Subcutaneous abdominal adipose tissue (tissue), 5 donors: ENCODE data around the gene RAPGEFL1.

Experiments used
- H3K27ac ChIP-seq: one replicate; pipeline ENCODE4 v1.7.0; 2013; ENCODE audit warnings: low read depth, mild to moderate bottlenecking, inconsistent platforms, low read length, moderate library complexity
- H3K27me3 ChIP-seq, 5 donors: one replicate each; pipeline ENCODE4 v1.7.0; 2013; ENCODE audit warnings: low read length in 5 of 5, inconsistent platforms in 1 of 5; ENCODE audit not compliant: control insufficient read depth in 5 of 5, insufficient read depth in 4 of 5
- H3K36me3 ChIP-seq, 5 donors: one replicate each; pipeline ENCODE4 v1.7.0; 2013; ENCODE audit warnings: low read length in 5 of 5; ENCODE audit not compliant: control insufficient read depth in 5 of 5, insufficient read depth in 5 of 5
- H3K4me1 ChIP-seq, 5 donors: one replicate each; pipeline ENCODE4 v1.7.0; 2013; ENCODE audit warnings: low read length in 5 of 5, mild to moderate bottlenecking in 3 of 5, moderate library complexity in 1 of 5; ENCODE audit not compliant: control insufficient read depth in 5 of 5, insufficient read depth in 5 of 5
- H3K4me3 ChIP-seq, 5 donors: one replicate each; pipeline ENCODE4 v1.7.0; 2013; ENCODE audit warnings: low read length in 5 of 5, low read depth in 1 of 5
- H3K9ac ChIP-seq, 5 donors: one replicate each; pipeline ENCODE4 v1.7.0; 2013; ENCODE audit warnings: low read length in 5 of 5, mild to moderate bottlenecking in 4 of 5, moderate library complexity in 3 of 5
- H3K9me3 ChIP-seq, 5 donors: one replicate each; pipeline ENCODE4 v1.7.0; 2013; ENCODE audit warnings: low read length in 5 of 5; ENCODE audit not compliant: control insufficient read depth in 5 of 5
- donor health status: healthy.
- donor health status: healthy.
- donor health status: healthy.
- donor health status: healthy.
- donor health status: healthy.

Gene RAPGEFL1

GRCh38 chr17:40150276-40150675 lies 27.0 kb upstream of the RAPGEFL1 start:
- Histone ChIP-seq H3K27ac (no peak overlapping the region), H3K36me3 (peaks cover 15 to 61% (median 43%) of the 10 kb centered on the region in 5 donors), H3K27me3 (no peaks in the 10 kb centered on the region), H3K4me3 (no peak overlapping the region), H3K9ac (no peak overlapping the region), H3K9me3 (no peaks in the 10 kb centered on the region), H3K4me1 (peaks cover 0 to 10% (median 4%) of the 10 kb centered on the region in 5 donors)

DNA sequence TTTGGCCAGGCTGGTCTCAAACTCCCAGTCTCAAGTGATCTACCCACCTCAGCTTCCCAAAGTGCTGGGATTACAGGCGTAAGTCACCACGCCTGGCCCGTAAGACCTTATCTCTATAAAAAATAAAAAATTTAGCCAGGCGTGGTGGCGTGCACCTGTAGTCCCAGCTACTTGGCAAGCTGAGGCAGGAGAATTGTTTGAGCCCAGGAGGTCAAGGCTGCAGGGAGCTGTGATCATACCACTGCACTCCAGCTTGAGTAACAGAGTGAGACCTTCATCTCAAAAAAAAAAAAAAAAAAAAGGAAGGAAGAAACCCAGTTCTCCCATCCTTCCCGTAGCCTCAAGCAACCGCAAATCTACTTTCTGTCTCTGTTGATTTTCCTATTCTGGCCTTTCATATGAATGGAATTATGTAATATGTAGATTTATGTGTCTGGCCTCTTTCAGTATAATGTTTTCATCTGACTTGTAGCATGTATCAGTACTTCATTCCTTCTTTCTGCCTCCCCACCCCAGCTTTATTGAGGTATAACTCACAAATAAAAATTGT lies 25.8 kb upstream of the RAPGEFL1 start:
- no peaks in the 10 kb centered on the region for H3K27me3 ChIP-seq
- no peak overlapping the region for H3K27ac ChIP-seq
- H3K36me3 ChIP-seq, result peaks cover 10 to 65% (median 41%) of the 10 kb centered on the region in 5 donors
- H3K4me3 ChIP-seq, result no peak overlapping the region
- H3K9me3 ChIP-seq, result no peaks in the 10 kb centered on the region
- no peak overlapping the region for H3K9ac ChIP-seq
- H3K4me1 ChIP-seq, result peaks cover 0 to 10% (median 4%) of the 10 kb centered on the region in 5 donors

DNA sequence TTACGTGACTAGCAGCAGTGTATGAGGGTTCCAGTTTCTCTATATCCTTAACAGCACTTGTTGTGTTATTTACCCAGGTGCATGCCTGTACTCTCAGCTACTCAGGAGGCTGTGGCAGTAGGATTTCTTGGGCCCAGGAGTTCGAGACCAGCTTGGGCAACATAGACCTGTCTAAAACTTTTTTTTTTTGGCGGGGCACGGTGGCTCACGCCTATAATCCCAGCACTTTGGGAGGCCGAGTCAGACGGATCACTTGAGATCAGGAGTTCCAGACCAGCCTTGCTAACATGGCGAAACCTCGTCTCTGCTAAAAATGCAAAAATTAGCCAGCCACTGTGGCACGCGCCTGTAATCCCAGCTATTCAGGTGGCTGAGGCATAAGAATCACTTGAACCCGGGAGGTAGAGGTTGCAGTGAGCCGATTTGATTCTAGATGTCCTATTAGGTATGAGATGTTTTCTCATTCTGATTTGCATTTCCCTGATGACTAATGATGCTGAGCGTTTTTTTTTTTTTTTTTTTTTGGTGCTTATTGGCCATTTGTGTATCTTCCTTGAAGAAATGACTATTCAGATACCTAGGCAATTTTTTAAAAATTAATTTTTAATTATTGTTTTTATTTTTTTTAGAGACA lies 23.6 kb upstream of the RAPGEFL1 start:
- Histone ChIP-seq H3K27me3 (no peaks in the 10 kb centered on the region), H3K4me1 (peaks cover 1 to 19% (median 14%) of the 10 kb centered on the region in 5 donors), H3K36me3 (peaks cover 10 to 50% (median 30%) of the 10 kb centered on the region in 5 donors), H3K9ac (no peak overlapping the region), H3K4me3 (no peak overlapping the region), H3K27ac (no peak overlapping the region), H3K9me3 (no peaks in the 10 kb centered on the region)

DNA sequence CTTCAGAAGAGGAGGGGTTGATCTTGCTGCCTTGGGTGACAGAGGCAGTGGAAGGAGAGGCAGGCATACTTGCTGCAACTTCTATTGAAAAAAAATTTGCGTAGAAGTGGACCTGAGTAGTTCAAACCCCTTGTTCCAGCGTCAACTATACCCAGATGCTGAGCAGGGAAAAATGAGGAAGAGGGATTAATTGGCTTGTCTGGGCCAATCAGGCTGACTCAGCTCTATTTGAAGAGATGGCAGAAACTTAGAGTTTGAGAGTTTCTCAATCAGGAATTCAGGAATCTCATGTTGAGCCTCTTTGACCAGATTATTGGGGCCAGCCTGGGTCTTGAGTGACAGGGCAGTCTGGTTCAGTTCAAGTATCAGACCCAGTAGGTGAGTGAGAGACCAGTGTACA lies 19.3 kb upstream of the RAPGEFL1 start:
- H3K9ac ChIP-seq, result peak overlapping the region in 1 of 5 donors; percentile 12
- H3K27ac ChIP-seq, result no peak overlapping the region
- H3K27me3 ChIP-seq, result no peaks in the 10 kb centered on the region
- no peak overlapping the region for H3K4me3 ChIP-seq
- peaks cover 13 to 42% (median 28%) of the 10 kb centered on the region in 5 donors for H3K36me3 ChIP-seq
- H3K9me3 ChIP-seq, result no peaks in the 10 kb centered on the region
- H3K4me1 ChIP-seq, result peaks cover 0 to 17% (median 12%) of the 10 kb centered on the region in 5 donors

DNA sequence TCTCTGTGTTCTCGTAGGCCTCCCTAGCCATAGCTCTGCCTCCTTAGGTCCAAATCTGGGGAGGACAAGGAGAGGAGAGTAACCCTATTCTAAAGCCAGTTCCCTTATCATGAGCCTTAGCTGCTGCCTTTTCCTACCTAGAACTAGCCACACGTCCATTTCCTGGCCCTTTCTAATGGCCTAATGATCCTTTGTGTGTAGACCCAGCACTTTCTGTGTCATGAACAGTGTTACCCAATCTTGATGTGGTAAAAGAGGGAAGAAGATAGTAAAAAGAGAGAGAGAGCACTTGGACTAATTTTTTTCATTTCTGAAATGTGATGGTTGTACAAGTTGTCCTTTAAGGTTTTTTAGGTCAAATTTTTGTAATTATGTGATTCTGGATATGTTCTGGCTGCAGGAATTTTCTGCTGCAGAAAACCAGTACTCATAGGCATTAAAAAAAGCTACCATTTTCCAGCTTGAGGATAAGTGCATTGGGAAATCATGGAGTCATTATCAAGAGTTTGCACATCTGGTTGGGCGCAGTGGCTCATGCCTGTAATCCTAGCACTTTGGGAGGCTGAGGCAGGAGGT lies 18.7 kb upstream of the RAPGEFL1 start:
- Histone ChIP-seq H3K4me1 (peaks cover 0 to 17% (median 12%) of the 10 kb centered on the region in 5 donors), H3K4me3 (no peak overlapping the region), H3K9ac (peak overlapping the region in 1 of 5 donors; percentile 12), H3K9me3 (no peaks in the 10 kb centered on the region), H3K27me3 (no peaks in the 10 kb centered on the region), H3K27ac (no peak overlapping the region), H3K36me3 (peaks cover 9 to 42% (median 28%) of the 10 kb centered on the region in 5 donors)

DNA sequence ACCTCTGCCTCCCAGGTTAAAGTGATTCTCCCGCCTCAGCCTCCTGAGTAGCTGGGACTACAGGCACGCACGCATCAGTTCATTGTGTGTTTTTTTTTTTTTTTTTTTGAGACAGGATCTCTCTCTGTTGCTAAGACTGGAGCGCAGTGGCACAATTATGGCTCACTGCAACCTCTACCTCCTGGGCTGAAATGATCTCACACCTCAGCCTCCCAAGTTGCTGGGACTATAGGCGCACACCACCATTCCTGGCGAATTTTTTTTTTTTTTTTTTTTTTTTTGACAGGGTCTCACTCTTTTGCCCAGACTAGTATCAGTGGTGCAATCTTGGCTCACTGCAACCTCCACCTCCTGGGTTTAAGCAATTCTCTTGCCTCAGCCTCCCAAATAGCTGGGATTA lies 17.8 kb upstream of the RAPGEFL1 start:
- Histone ChIP-seq H3K36me3 (peaks cover 9 to 46% (median 33%) of the 10 kb centered on the region in 5 donors), H3K27ac (no peak overlapping the region), H3K9me3 (no peaks in the 10 kb centered on the region), H3K9ac (no peak overlapping the region), H3K27me3 (no peaks in the 10 kb centered on the region), H3K4me1 (peaks cover 0 to 17% (median 12%) of the 10 kb centered on the region in 5 donors), H3K4me3 (no peak overlapping the region)

DNA sequence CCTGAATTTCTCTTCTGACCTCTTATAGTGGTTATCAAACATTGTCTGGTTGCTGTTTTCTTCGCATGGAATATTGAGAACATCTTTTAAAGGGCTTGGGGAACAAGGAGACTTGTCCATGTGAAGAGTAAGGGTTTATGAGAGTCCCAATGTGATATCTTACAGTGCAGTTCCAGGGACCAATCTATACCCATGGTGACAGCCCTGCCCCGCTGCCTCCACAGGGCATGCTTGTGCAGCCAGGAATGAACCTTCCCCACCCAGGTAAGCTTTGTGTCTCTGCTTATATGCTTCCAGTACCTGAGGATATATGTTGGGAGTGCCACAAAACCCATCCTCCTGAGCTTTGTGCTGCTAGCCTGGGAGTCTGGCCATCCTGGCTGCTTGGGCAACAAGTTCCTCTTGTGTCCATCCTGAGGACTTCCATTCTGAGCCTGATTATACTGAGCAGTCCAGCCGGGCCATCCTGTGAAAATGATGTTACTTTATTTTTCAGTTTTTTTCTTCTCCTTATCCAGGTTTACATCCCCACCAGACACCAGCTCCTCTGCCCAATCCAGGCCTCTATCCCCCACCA lies 9.5 kb upstream of the RAPGEFL1 start:
- H3K4me1 ChIP-seq, result peaks cover 0 to 5% (median 0%) of the 10 kb centered on the region in 5 donors
- no peak overlapping the region for H3K4me3 ChIP-seq
- peak overlapping the region in 1 of 5 donors; percentile 11 for H3K9ac ChIP-seq
- no peak overlapping the region for H3K27ac ChIP-seq
- H3K27me3 ChIP-seq, result no peaks in the 10 kb centered on the region
- H3K36me3 ChIP-seq, result peaks cover 29 to 89% (median 84%) of the 10 kb centered on the region in 5 donors
- H3K9me3 ChIP-seq, result no peaks in the 10 kb centered on the region

DNA sequence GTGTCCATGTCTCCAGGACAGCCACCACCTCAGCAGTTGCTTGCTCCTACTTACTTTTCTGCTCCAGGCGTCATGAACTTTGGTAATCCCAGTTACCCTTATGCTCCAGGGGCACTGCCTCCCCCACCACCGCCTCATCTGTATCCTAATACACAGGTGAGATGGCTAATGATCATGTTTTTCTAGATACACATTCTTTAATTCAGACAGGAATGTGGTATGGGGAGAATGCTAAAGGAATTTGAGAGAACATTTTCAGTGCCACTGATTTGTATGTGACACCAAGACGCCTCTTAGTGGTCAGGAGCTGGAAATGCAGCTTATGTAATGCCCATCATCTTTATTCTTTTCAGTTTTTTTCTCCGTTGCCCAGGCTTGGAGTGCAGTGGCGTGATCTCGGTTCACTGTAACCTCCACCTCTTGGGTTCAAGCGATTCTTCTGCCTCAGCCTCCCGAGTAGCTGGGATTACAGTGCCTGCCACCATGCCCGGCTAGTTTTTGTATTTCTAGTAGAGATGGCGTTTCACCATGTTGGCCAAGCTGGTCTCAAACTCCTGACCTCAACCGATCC lies 8.9 kb upstream of the RAPGEFL1 start:
- H3K4me1 ChIP-seq, result peaks cover 0 to 5% (median 0%) of the 10 kb centered on the region in 5 donors
- H3K36me3 ChIP-seq, result peaks cover 30 to 87% (median 81%) of the 10 kb centered on the region in 5 donors
- peak overlapping the region in 1 of 5 donors; percentile 11 for H3K9ac ChIP-seq
- H3K4me3 ChIP-seq, result no peak overlapping the region
- no peak overlapping the region for H3K27ac ChIP-seq
- H3K27me3 ChIP-seq, result no peaks in the 10 kb centered on the region
- H3K9me3 ChIP-seq, result no peaks in the 10 kb centered on the region

DNA sequence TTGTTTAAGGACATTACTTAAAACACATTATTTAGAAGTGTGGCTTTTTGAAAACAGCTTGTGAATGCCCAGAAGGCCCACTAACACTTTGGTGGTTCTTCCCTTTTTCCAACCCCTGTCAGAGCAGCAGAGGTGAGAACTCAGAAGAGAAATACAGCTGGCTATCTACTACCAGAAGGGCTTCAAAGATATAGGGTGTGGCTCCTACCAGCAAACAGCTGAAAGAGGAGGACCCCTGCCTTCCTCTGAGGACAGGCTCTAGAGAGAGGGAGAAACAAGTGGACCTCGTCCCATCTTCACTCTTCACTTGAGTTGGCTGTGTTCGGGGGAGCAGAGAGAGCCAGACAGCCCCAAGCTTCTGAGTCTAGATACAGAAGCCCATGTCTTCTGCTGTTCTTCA lies 6.9 kb upstream of the RAPGEFL1 start:
- Histone ChIP-seq H3K9ac (no peak overlapping the region), H3K4me1 (peaks cover 0 to 5% (median 0%) of the 10 kb centered on the region in 5 donors), H3K4me3 (no peak overlapping the region), H3K36me3 (peaks cover 33 to 87% (median 80%) of the 10 kb centered on the region in 5 donors), H3K27ac (no peak overlapping the region), H3K27me3 (no peaks in the 10 kb centered on the region), H3K9me3 (no peaks in the 10 kb centered on the region)
